ENCODE measurements around the gene CCDC102A.

DNA sequence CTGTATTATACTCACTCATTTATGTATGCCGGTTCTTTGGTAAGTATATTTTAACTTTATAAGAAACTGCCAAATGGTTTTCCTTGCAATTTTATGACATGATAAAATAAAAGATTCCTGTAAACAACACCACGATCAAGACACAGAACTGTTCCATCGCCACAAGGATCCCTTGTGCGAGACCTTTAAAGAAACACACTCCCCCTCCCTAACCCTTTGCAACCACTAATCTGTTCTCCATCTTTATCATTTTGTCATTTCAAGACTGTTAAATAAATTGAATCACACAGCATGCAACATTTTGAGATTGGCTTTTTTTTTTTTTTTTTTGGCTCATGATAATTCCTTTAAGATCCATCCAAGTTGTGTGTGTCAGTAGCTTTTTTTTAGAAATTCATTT, 12.0 kb upstream of the CCDC102A start:
- TF ChIP-seq, protein P1, sequence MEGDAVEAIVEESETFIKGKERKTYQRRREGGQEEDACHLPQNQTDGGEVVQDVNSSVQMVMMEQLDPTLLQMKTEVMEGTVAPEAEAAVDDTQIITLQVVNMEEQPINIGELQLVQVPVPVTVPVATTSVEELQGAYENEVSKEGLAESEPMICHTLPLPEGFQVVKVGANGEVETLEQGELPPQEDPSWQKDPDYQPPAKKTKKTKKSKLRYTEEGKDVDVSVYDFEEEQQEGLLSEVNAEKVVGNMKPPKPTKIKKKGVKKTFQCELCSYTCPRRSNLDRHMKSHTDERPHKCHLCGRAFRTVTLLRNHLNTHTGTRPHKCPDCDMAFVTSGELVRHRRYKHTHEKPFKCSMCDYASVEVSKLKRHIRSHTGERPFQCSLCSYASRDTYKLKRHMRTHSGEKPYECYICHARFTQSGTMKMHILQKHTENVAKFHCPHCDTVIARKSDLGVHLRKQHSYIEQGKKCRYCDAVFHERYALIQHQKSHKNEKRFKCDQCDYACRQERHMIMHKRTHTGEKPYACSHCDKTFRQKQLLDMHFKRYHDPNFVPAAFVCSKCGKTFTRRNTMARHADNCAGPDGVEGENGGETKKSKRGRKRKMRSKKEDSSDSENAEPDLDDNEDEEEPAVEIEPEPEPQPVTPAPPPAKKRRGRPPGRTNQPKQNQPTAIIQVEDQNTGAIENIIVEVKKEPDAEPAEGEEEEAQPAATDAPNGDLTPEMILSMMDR (IDR thresholded peaks at IDR 0.05): no peak
- no peak for TF ChIP-seq POLR2A (IDR thresholded peaks at IDR 0.05)

All from thyroid gland (tissue), 4 donors.